GDM1 (cell line): ENCODE data around the gene PKMYT1.
A peak's percentile ranks its signal among the peaks of the same experiment; 100 is the strongest.
"Not testable (repeated sequence)": the region's sequence is repeated elsewhere in the genome, so short reads cannot be mapped to it uniquely, and the experiment has no call there.

Experiments used
- DNase-seq: peaks from one replicate; lab custom pipeline; 2025; lab: John Stamatoyannopoulos, UW

Gene PKMYT1

GRCh38 chr16:2960183-2961010 is 19.8 kb downstream of the PKMYT1 start:
- no peak for DNase-seq

GRCh38 chr16:2959206-2959605 is 21.0 kb downstream of the PKMYT1 start:
- DNase-seq = no peak

- no peak for DNase-seq
These were observed 23.7 kb downstream of the PKMYT1 start for GRCh38 chr16:2956579-2956956.

DNA sequence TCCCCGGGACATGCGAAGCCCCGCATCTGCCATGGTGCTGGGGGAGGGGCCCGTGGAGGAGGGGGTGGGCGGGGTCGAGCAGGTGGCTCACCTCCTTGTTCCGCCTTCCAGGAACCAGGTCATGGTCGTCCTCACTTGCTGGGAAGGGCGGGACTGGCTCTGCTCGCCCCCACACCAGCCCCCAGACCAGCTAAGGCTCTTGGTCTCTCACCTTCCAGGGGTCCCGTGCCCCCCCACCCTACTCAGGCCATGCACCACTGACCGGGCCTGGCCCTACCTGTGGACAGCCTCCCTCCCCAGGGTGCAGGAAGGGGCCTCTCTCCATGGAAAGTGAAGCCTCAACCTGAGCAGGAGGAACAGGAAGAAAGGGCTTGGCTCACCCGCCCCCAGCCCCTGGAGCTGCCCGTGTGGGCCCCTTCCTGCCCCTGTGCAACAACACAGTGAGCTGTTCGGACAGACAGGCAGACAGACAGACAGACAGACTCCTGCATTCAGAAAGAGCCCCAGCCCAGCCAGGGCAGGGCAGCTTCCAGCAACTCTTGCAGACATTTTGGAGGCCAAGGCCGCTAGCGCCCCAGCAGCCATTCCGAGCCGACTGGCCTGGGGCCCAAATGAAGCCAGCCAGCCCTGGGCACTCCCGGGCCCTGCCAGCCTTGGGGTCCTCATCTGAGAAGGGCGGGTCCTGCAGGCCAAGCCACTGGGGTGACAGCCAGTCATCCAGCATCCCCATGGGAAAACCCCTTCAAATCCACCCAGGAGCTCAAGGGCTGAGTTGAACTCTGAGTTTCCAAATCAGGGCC is 24.3 kb downstream of the PKMYT1 start:
- peak; percentile 74 for DNase-seq

GRCh38 chr16:2955438-2955778 is 24.8 kb downstream of the PKMYT1 start:
- no peak for DNase-seq

GRCh38 chr16:2954656-2955381 is 25.4 kb downstream of the PKMYT1 start:
- DNase-seq = no peak

DNA sequence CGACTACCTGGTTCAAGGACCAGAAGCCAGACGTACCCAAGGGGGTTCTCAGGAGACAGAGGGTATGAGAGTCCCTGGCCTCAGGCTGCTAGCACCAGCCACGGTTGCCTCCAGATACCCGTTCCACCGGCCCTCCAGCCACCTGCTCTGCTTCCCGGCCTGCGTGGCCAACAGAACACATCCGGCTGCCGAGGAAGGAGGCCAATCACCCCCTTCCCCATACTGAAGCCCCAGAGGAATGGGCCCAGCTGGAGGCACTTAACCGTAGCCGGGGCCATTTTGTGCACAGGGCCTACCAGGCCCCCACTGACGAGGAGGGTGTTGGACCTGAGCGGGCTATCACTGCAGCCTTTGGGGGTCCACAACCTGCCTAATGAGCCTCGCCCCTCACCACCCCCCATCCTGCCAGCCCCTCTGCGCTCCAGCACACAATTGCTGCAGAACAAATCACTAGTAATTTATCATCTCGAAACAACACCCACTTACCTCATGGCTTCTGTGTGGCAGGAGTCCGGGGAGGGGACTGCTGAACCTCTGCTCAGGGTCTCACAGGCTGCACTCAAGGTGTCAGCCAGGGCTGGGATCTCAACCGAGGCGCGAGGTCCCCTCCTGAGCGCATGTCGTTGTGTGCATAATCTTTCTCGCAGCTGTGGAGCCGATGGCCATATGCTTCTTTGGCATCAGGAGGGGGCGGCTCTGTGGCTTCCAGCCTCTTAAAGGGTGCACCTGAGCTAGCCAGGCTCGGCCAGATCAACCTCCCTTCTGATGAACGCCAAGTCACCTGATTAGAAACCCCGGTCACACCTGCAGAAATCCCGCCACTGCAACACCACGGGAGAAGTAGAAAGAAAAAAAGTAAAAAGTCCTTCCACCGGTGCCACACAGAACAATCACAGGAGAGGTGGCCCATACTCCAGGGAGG is 26.3 kb downstream of the PKMYT1 start:
- no peak for DNase-seq

GRCh38 chr16:2952679-2953078 is 27.6 kb downstream of the PKMYT1 start:
- no peak for DNase-seq

GRCh38 chr16:2950773-2951172 is 29.5 kb downstream of the PKMYT1 start:
- no peak for DNase-seq

DNA sequence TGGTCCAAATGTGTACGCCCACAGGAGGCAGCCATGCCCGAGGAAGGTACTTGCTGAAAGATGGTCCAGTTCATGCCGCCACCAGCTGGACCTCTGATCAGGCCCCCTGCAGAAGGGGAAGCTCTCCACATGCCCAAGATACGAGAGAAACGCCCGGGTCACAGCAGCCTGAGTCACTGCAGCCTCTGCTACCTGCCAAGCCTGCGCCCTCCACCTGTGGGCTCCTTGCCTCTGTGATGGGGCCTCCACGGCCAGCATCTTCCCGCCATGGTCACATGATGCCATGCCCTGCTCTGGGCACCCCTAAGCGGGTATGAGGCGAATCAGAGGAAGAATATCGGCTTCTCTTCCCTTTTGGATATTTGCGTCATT is 29.9 kb downstream of the PKMYT1 start:
- no peak for DNase-seq

- DNase-seq = no peak
These were observed 30.4 kb downstream of the PKMYT1 start for GRCh38 chr16:2949705-2950352.

GRCh38 chr16:2948807-2949704 is 31.2 kb downstream of the PKMYT1 start:
- DNase-seq = no peak

GRCh38 chr16:2946649-2947048 is 33.6 kb downstream of the PKMYT1 start:
- DNase-seq = no peak

DNA sequence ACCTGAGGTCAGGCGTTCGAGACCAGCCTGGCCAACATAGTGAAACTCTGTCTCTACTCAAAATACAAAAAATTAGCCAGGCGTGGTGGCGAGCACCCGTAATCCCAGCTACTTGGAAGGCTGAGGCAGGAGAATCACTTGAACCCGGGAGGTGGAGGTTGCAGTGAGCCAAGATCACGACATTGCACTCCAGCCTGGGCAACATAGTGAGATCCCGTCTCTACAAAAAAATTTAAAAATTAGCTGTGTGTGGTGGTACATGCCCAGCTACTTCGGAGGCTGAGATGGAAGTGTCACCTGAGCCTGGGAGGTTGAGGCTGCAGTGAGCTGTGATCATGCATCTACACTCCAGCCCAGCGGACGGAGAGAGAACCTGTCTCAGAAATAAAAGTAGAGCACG is 36.5 kb downstream of the PKMYT1 start:
- not testable (repeated sequence) for DNase-seq

GRCh38 chr16:2942045-2942444 is 38.2 kb downstream of the PKMYT1 start:
- no peak for DNase-seq

GRCh38 chr16:2939968-2940367 is 40.3 kb downstream of the PKMYT1 start:
- no peak for DNase-seq

DNA sequence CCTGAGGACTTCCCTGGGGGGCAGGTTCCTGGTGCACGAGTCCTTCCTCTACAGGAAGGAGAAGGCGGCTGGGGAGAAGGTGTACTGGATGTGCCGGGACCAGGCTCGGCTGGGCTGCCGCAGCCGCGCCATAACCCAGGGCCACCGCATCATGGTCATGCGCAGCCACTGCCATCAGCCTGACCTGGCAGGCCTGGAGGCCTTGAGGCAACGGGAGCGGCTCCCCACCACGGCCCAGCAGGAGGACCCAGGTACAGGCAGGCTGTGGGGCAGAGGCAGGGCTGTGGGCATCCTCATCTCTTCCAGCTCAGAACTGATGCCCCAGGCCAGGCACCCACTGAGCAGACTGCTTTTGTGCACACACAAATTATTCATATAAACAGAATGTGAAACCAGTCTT is 42.0 kb downstream of the PKMYT1 start:
- no peak for DNase-seq

DNA sequence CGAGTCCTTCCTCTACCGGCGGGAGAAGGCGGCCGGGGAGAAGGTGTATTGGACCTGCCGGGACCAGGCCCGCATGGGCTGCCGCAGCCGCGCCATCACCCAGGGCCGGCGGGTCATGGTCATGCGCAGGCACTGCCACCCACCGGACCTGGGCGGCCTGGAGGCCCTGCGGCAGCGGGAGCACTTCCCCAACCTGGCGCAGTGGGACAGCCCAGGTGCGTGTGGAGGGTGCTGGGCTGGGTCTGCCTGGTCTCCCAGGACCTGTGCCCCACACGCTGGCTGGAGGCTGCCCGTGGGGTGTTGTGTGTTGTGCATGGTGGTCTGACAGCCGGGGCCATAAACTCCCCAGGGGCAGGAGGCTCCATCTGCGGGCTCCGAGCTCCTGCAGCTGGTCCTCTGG is 43.1 kb downstream of the PKMYT1 start:
- no peak for DNase-seq

- DNase-seq = no peak
These were observed 43.7 kb downstream of the PKMYT1 start for GRCh38 chr16:2936436-2937011.

GRCh38 chr16:2934450-2934849 is 45.8 kb downstream of the PKMYT1 start:
- no peak for DNase-seq
